Right ventricle myocardium inferior (tissue), 1 donor: ENCODE measurements around the gene RNF130. TPM values are rescaled to one million over a fixed set of nuclear protein-coding genes. Genes with fewer than 3 reads are reported as not detected.
A peak's percentile ranks its signal among the peaks of the same experiment; 100 is the strongest.
"Not testable (repeated sequence)": the region's sequence is repeated elsewhere in the genome, so short reads cannot be mapped to it uniquely, and the experiment has no call there.

Experiments used
- ATAC-seq: fragments of 200-7000 bp; cut with Tn5 transposase; one replicate; pipeline ENCODE4 v1.9.1; 2020; ENCODE audit warnings: mild to moderate bottlenecking, moderate library complexity
- DNase-seq: peaks from one replicate; pipeline ENCODE4 v3.0.0; 2021; ENCODE audit errors: missing footprints
- intact Hi-C: fragments of 100-400 bp; cut with DNase I; formaldehyde crosslinking; loops from one replicate; pipeline ENCODE4 v1.11.0; 2022
- total RNA-seq: library from RNA; stranded (reverse); fragmentation: NEBNext Ultra II Directional; extraction: Animal tissue kit (Norgen Biotek cat#: 25700); gene quantifications from one replicate; pipeline ENCODE4 v1.2.1, GENCODE V29; 2021
- donor health status: DM: no; HTN: yes; CAD: no; lungs with severe emphysema.

Gene RNF130
- total RNA-seq, 1 donor from 2014 or later, result 51.2 TPM

DNA sequence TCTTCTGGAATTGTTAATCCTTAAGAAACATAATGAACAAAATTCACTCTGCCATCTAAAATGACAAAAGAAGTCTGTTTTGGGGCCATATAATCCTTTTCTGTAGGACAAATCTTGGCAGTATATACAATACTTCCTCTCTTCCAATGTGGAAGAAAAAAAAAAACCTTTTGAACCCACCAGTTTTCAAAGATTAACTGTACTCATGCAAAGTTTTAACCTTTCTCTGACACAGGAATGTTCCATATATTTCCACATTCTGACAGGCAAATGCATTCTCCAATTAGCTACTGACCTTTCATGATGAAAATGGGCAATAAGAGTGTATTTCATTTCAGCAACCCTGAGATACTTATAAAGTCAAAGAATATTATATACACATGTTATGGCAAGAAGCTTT, 65.4 kb downstream of the RNF130 start:
- intact Hi-C loops, result loop anchor here (5.0 kb wide), 1 partner anchor 66 kb away; the partner anchor contains the start of gene RNF130
- ATAC-seq (no peak), DNase-seq (no peak)

DNA sequence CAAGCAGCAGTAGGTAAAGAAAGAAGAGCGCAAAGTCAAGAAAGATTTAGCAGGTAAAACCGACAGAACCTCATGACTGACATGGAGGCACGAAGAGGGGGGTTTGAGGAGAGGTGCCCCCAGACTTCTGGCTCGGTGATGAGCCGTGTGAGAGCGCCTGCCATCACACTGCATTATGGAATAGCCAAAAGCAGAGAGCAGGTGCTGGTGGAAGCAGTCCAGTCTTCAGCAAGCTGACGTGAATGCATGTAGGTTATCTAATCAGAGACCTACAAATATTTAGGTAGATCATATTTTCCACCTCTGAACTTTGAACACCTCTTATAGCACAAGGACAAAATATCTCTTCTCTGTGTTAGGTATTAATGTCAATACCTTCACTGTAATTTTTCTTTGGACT, 68.4 kb downstream of the RNF130 start:
- DNase-seq (no peak), ATAC-seq (no peak)
- intact Hi-C loops, result no loop called here

DNA sequence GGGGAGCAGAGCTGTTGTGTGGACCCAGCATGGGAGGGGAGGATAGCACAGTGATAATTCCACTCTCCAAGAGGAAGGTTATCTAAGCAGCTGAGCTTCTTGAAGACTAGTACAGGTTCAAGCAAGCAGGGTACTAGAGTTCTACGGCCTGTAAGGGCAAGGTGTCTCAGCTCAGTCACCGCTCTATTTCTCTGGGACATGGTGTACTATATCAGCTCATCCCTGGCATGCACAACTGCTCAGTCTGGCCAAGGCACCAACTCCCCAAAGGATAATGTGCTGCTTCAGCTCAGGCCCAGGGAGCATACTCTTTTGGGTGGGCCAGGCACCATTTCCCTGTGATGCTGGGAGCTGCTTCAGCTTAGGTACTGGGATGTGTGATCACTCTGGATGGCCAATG, 69.8 kb downstream of the RNF130 start:
- DNase-seq (no peak), ATAC-seq (no peak)
- intact Hi-C loops, result no loop called here

DNA sequence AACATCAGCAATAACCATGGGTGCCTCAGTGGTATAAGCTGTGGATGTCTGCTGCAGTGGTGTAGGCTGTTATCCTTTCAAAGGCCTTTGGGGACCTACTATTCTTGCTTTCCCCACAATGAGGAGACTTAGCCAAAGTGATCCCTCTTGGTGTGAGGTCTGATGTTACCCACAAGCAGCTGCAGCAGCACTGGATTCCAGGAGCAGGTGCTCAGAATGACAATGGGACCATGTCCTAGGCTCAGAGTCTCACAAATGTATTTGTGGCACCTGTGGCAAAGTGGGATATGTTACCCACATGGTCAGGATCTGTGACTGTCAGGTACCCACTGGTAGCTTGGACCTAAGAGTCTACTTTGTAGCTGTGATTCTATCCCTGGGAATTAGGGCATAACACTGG, 70.4 kb downstream of the RNF130 start:
- DNase-seq (no peak), ATAC-seq (no peak)
- intact Hi-C loops, result no loop called here

DNA sequence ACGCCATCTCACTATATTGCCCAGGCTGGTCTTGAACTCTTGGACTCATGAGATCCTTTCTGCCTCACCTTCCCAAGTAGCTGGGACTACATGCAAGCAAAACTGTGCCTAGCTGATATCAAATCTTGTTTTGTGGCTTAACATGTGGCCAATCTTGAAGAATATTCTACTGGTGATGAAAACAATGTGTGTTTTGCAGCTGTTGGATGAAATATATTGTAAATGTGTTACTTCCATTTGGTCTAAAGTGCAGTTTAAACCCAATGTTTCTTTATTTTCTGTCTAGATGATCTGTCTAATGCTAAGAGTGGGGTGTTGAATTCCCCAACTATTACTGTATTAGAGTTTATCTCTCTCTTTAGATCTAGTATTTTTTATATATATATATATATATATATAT, 73.1 kb downstream of the RNF130 start:
- no peak for ATAC-seq
- DNase-seq, result no peak
- intact Hi-C loops, result no loop called here

DNA sequence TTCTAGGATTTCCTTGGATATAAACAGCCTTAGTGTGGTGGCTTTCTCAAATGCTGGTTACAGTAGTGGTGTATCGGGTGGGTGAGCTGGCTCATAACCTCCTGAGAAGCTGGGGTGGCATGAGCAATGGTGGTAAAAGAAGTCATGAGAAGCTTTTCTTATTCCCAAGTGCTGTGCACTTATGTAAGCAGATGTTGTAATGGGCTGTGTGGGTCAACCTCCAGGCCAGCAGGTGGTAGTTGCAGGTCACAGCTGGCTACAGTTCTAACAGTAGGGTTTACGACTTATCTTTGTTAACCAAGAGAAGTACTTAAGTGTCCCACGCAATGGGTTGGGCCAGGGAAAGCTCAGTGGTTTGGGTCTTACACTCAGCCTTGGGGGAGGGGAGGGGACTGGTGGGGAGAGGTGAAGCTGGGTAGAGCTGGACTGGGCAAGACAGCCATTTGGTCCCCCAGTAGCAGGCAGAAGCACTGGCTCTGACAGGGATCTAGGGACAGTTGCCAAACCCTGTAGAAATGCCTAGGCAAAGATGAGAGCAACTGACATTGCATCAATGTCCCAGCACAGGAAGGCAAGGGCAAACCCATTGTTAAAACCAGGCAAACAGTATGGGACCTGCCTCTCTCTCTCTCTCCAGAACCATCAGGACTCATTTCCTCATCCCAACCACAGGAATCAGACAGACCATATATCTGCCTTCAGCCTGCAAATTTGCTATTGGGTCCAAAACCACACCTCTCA, 76.8 kb downstream of the RNF130 start:
- no peak for DNase-seq
- intact Hi-C loops, result no loop called here
- no peak for ATAC-seq

DNA sequence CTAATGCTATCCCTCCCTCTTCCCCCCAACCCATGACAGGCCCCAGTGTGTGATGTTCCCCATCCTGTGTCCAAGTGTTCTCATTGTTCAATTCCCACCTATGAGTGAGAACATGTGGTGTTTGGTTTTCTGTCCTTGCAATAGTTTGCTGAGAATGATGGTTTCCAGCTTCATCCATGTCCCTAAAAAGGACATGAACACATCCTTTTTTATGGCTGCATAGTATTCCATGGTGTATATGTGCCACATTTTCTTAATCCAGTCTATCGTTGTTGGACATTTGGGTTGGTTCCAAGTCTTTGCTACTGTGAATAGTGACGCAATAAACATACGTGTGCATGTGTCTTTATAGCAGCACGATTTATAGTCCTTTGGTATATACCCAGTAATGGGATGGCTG, 78.7 kb downstream of the RNF130 start:
- DNase-seq, ATAC-seq, intact Hi-C loops: not testable (repeated sequence)

DNA sequence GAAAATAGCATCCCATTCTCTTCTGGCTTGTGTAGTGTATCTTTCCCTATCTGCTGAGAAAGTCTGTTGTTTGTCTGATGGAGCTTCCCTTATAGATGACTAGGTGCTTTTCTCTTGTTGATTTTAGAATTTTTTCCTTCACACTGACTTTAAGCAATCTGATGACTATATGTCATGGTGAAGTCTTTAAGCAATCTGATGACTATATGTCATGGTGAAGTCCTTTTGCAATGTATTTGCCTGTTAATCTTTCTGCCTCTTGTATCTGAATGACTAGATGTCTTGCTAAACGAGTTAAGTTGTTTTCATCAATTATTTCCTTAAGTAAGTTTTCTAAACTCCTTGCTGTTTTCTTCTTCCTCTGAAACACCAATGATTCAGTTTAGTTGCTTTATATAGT, 80.5 kb downstream of the RNF130 start:
- intact Hi-C loops, result no loop called here
- DNase-seq (no peak), ATAC-seq (no peak)

DNA sequence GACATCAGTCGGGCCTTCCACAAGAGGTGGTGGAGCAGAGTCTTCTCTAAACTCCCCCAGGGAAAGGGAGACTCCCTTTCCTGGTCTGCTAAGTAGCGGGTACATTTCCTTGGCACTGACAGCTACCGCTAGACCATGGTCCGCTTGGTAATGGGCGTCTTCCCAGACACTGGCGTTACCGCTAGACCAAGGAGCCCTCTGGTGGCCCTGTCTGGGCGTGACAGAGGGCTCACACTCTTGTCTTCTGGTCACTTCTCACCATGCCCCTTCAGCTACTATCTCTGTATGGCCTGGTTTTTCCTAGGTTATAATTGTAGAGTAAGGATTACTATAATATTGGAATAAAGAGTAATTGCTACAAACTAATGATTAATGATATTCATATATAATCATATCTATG, 81.0 kb downstream of the RNF130 start:
- intact Hi-C loops, ATAC-seq, DNase-seq: not testable (repeated sequence)

DNA sequence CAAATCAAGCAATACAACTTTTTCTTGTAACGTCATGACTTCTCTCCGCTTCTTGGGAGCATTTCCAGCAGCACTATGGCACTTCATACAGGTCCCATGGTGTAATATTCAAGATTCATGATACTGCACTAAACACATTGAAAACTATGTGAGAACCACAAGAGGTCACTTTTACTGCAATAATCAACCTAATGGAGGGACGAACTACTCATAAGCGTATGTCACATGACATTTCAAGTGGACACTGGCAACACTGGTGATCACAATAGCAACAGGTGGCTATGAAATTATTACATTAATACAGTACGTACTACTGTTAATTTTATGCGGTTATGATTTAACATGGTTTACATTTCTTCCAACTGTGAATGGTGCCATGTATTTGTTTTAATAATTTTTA, 85.2 kb downstream of the RNF130 start:
- intact Hi-C loops, result loop anchor here (1.0 to 5.0 kb wide), 2 partner anchors 86 to 104 kb away; partner anchors contain the start of gene RNF130
- DNase-seq, result no peak
- peak; percentile 76 for ATAC-seq

DNA sequence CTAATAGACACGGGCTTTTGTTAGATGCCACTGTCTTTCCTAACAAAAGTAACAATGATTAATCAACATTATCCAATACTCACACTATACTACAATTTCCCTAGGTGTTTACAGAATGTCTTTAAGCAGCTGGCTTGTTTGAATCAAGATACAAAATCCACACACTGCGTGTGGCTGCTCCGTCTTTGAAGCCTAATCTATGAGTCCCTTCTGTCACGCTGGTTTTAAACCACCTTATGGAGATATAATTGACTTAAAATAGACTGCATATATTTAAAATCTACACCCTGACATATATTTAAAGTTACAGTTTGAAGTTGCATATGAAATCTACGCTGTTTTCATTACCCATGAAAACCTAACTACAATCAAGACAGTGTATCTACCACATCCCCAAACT, 89.9 kb downstream of the RNF130 start:
- intact Hi-C loops, result no loop called here
- ATAC-seq (no peak), DNase-seq (no peak)

DNA sequence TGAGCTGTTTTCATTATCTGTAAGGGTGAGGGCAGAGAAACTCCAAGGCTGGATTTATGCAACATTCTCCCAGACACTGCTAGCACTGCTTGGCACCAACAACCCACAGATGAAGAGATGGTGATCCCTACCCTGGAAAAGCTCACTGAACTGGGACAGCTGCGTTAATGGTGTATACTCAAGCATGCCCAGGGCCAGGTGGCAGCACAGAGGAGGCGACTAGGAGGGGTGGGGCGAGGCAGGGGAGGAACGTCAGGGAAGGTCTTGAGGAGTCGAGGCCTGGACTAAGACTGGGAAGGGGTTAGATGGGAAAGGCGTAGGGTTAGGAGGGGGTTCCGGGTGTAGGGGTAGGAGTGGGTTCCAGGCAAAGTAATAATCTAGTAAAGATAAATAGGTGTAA, 90.8 kb downstream of the RNF130 start:
- intact Hi-C loops, result no loop called here
- DNase-seq, result no peak
- ATAC-seq, result no peak

DNA sequence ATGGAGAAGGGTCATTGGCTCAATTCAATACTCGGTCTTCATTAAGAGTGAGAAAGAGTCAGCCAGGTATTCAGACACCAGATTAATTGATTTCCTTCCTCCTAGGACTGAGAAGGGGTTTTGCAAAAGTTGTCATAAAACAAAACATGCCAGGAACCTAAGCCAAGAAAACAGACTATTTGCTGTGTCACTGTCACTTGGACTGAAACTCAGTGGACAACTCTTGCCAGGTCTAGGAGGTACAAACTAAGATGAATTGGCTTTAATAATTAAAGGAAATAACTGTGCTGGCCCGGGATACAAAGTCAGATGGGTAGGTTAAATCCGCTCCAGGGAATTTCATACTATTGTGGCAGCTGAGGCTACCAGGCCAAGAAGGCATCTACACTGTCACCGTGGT, 92.8 kb downstream of the RNF130 start:
- no peak for ATAC-seq
- no peak for DNase-seq
- intact Hi-C loops, result no loop called here

DNA sequence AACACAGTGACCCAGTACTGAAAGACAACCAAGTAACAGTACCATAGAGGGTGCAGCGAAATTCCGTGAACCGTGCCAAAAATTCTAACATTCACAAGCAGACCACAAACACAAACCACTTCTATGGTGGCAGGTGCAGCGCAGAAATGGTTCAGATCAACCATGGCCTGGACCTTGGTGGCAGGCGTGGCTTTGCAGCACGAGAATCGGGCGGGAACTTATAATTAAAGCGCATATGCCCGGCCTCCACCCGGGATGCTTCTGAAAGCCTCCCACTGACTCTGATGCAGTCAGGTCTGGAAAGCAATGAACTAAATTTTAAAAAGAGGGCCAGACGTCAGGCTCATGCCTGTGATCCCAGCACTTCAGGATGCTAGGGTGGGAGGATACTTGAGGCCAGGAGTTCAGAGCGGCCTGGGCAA, 95.8 kb downstream of the RNF130 start:
- ATAC-seq (no peak), DNase-seq (no peak)
- intact Hi-C loops, result no loop called here

DNA sequence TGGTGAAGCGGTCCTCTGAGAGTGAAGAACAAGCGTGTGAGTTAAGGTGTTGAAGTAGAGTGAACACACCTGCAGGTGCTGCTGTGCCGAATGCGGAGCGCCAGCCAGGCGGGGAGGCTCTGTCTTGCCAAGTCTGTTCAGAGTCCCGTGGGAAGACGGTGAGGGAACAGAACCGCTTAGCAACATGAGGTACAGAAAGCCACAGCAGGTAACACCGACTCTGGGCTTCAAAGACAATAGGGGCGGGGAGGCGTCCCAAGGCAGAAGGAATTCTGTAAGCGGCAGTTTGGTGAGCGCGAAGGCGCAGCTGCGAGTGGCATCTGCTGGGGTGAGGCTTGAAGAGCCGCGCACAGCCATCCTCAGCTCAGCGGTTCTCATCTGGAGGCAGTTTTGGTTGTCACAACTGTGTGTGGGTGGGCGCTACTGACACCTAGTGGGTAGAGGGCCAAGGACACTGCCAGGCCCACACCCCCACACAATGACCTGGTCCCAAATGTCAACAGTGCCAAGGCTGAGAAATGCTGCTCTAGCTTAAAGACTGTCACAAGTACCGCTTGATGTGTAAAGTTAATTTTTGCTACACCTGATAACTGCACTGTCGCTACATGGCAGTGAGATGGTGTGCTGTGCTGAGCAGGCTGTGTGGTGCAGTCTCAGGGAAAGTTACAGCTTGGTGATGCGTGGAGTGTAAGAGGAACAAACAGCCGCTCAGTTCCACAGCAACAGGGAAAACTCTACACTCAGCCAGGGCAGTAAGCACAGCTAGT, 96.4 kb downstream of the RNF130 start:
- DNase-seq (no peak), ATAC-seq (no peak)
- intact Hi-C loops, result no loop called here

DNA sequence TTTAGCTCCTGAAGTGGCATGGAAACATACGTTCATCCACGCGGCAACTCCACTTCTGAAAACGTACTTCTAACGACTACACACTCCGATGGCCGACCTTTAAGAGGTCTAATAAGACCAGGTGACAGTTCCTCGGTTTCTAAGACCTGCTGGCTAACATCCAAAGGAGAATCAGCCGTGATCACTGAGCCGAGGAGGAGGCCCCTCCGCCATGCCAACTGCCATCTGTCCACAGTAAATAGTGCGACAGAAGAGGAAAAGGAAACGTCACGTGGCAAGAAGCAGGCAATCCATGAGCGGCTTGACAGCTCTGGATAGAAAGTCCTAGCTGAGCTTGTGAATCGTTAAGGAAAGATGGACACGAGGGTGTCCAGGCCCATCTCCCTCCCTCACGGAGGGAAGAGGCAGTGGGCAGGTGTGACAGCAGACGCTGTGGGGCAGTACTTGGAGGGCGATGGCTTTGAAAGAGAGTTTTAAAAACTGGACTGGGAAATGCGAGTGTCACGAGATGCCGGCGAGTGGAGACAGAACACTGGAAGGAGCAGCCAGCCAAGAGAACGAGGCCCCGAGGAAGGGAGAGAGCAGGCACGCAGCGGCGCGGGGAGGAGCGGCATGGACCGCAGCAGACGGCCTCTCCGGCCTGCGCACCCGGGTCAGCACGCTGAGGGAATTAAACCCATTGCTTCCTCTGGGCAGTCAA, 97.2 kb downstream of the RNF130 start:
- ATAC-seq, result no peak
- intact Hi-C loops, result no loop called here
- no peak for DNase-seq

DNA sequence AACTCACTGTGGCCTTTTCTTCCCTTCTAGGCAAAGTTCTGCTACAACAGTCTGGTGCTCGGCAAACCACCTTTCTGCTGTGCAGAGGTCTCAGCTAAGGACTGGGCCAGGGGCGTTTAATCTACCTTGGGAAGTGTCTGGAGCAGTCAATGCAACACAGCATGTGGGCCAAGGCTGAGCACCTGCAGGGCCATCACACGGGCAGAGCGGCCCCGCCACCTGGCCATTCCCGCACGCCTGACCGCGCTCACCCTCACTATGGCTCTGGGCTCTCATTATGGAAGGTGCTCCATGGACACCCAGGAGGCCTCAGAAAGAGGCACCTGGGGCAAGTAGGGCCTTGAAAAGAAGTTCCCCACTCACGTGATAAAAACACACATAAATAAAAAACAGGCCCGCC, 98.2 kb downstream of the RNF130 start:
- ATAC-seq (no peak), DNase-seq (no peak)
- intact Hi-C loops, result no loop called here

DNA sequence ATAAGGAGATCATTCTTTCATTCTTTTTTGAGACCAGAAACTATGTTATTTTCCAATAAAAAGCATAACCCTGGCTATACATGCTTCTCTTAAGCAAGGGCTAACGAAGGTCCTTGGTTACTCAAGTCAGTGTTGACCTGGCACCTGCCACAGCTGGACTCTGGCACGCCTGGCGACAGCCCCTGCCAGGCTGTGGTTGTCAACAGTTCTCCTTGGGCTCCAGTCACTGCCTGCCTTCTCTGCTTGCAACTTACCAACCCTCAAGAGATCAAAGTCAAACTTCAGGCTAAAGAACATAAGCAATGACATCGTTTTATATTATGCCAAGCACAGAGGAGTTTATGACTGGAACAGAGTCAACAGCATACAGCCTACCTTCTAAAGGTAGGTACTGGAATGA, 102.4 kb downstream of the RNF130 start:
- ATAC-seq (no peak), DNase-seq (no peak)
- intact Hi-C loops, result no loop called here

DNA sequence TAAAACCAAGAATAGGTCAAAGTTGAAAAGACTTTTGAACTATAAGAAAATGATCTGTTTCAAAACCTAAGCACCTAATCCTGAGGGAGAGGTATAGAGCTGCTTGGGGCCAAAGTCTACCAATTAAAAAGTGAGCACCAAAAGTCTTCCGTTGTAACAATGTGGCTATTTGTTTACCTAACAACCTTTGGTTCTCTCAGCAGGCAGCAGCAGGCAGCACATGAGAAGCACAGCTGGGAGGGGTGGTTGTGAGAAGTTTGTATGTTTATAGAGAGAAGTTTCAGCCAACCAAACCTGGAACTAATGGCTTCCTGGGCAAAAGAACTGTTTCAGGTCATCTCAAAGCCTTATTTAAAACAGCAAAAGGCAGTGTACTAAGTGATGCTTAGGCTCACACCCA, 104.1 kb downstream of the RNF130 start:
- no peak for ATAC-seq
- DNase-seq, result no peak
- intact Hi-C loops, result no loop called here

DNA sequence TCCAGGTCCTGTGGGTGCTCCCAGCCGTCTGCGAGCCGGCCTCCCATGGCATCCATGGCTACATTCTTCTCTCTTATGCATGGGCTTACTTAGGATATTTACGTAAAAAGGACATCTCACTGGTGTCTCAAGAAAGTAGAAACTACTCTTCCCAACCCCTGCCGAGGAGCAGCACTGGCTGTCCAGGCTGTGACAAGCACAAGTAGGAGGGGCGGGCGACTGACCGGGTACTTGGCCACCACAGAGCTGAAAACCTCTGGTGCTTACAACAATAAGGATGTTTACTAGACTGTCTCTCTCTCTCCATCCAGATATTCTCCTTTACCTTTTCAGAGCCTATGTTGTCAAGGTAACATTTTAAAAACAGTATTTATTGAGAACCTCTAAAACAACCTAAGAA, 107.5 kb downstream of the RNF130 start:
- DNase-seq (no peak), ATAC-seq (no peak)
- intact Hi-C loops, result no loop called here
